ENCODE measurements around the gene C11orf91.
A peak's percentile ranks its signal among the peaks of the same experiment; 100 is the strongest.
"Not testable (repeated sequence)": the region's sequence is repeated elsewhere in the genome, so short reads cannot be mapped to it uniquely, and the experiment has no call there.

Gene C11orf91, protein sequence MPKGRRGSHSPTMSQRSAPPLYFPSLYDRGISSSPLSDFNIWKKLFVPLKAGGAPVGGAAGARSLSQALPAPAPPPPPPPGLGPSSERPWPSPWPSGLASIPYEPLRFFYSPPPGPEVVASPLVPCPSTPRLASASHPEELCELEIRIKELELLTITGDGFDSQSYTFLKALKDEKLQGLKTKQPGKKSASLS

DNA sequence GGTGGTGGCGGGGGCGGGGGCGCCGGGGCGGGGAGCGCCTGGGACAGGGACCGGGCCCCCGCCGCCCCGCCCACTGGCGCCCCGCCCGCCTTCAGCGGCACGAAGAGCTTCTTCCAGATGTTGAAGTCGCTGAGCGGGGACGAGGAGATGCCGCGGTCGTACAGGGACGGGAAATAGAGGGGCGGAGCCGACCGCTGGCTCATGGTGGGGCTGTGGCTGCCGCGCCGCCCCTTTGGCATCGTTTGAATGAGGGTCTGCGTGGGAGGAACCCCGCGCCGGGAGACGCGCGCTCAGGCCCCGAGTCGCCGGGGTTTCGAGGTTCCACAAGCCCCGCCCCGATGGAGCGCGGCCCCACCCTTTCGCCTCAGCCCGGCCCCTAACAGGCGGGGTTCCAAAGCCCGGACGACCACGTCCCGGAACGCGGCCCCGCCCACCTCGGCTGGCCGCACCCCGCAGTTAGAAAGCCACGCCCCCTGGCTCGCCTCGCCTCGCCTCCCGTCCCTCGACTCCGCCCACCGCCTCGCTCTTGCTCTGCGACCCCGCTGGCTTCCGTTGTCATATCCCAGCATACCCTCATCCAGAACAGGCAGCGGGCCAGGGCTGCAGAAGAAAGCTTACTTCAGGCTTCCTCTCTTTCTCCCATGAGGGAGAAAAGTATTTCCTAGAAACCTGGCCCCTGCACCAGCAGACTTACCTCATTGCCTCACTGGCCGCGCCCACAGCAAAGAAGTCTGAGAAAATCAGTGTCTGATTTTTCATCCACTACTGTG is at the start of gene C11orf91:
Gene C11orf91, minus strand, starts transcription at position 325 of the 770 bp plus-strand sequence. Its CDS starts 86 bp downstream, at position 239.
- peak; percentile 91 to 94 for DNase-seq (ENCODE audit: low read depth in 2 of 2)

DNA sequence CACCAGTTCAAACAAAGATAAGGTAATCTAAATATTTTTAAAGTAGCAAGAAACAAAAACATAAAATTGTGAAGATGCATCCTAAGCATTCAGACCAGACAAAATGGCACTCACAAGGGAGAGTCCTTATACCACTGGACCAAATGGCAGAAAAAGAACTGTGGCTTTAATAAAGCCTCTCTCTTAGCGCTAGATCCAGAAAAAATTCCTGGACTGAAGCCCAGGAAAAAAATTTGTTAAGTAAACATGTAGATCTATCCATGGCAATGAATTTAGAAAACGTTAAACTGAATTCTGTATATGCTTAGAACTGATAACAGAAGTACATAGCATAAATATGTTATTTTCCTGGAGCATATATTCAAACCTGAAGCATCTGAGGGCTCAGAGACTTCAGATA is 47.4 kb upstream of the C11orf91 start:
- no peak for DNase-seq (ENCODE audit: low read depth in 2 of 2)

GRCh38 chr11:33743291-33743690 is 42.7 kb upstream of the C11orf91 start:
- no peak for DNase-seq (ENCODE audit: low read depth in 2 of 2)

DNA sequence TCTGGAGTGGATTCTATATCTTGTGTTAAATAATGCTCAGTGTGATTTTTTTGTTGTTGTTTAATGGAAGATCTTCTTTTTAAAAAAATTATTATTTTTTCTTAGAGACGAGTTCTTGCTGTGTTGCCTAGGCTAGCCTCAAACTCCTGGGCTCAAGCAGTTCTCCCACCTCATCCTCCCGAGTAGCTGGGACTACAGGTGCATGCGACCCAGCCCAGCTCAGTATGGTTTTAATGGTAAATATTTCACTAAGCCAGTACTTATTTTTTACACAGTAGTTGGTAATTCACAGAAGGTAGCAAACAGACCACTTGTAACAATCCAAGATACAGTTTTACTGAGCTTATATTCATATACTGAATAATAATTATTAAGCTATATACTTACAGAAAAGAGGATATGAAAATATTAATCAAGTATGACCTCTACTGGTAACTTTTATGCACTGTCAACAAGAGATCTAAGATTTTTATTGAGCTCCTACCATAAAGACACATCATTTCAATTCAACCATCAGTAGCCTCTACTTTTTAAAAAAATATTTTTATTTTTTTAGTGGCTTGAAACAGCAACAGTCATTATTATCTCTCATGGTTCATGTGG is 41.7 kb upstream of the C11orf91 start:
- DNase-seq (ENCODE audit: low read depth in 2 of 2): no peak

GRCh38 chr11:33741806-33742205 is 41.2 kb upstream of the C11orf91 start:
- no peak for DNase-seq (ENCODE audit: low read depth in 2 of 2)

- no peak for DNase-seq (ENCODE audit: low read depth in 2 of 2)
Observed at GRCh38 chr11:33737362-33737821, 36.8 kb upstream of the C11orf91 start.

GRCh38 chr11:33736148-33736812 is 35.7 kb upstream of the C11orf91 start, which contains the start of gene CD59:
CD59 (minus strand) TSS chr11:33736423; CDS start chr11:33722445, 13,978 bp downstream.
- peak; percentile 90 for DNase-seq (ENCODE audit: low read depth in 2 of 2)

- DNase-seq (ENCODE audit: low read depth in 2 of 2): no peak
Observed at GRCh38 chr11:33735271-33736147, 34.9 kb upstream of the C11orf91 start.

DNA sequence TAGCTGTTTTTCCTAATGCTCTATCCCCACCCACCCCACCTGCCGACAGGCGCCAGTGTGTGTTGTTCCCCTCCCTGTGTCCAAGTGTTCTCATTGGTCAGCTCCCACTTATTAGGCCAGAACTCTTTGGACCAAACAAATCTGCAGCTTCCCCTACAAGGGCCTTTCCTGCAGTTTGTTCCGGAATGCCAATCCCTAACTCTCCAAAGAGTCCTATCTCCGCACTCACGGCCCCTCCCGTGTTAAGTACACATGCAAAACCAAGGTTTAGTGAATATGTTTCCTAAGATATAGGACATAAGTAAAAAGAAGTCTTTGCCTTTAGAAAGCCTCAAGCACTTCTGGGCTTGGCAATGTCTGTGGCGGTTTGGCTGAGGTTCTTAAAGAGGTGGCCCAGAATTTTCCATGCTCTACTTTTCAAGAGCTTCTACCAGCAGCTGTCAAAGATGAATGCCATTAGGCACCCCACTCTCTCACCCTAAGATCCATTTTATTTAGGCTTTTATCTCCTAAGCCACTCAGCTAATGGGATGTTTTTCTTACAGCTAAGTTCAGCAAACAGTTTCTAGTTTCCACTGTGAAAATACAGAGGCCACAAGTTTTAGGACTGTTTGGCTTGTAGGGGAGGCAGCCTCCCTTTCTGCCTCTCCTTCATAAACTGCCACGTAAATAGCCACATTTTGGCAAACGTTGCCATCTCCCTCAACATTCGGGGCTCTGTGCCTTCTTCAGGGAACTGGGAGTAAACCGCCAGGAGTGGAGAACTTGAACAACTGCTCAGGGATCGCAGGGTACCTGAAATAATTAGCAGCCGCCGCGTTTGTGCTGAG is 34.0 kb upstream of the C11orf91 start:
- DNase-seq (ENCODE audit: low read depth in 2 of 2): no peak

DNA sequence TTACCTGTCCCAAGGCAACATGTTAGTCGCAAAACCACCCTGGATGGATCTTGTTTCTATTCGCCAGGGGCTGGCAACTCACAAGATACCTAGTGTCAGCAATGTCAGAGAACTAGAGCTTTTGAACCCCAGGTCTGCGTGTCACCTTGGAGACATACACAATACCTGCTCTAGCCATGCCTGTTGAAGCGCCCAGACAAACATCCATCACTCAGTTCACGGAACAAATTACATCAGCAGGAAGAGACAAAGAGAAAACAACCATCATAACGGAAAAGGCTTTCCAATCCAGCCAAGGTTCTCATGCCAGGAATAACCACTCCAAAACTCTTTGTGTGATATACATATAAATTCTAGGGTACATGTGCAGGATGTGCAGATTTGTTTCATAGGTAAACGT is 33.4 kb upstream of the C11orf91 start:
- no peak for DNase-seq (ENCODE audit: low read depth in 2 of 2)

- DNase-seq (ENCODE audit: low read depth in 2 of 2): peak in 1 of 2 donors; percentile 35
Observed at GRCh38 chr11:33731723-33732531, 31.3 kb upstream of the C11orf91 start.

DNA sequence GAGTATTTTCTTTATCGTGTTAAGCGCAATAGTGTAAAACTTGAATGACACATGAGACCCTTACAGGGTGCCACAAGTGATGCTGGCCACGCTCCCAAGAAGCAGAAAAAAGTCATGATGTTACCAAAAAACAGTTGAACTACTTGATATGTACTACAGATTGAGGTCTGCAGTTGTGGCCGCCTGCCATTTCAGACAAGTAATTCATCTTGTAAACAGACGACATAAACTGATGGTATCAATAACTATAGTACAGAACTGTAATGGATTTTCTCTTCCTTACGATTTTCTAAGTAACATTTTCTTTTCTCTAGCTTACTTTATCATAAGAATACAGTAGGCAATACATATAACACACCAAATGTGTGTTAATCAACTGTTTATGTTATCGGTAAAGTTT is 30.1 kb upstream of the C11orf91 start:
- DNase-seq (ENCODE audit: low read depth in 2 of 2): no peak

DNA sequence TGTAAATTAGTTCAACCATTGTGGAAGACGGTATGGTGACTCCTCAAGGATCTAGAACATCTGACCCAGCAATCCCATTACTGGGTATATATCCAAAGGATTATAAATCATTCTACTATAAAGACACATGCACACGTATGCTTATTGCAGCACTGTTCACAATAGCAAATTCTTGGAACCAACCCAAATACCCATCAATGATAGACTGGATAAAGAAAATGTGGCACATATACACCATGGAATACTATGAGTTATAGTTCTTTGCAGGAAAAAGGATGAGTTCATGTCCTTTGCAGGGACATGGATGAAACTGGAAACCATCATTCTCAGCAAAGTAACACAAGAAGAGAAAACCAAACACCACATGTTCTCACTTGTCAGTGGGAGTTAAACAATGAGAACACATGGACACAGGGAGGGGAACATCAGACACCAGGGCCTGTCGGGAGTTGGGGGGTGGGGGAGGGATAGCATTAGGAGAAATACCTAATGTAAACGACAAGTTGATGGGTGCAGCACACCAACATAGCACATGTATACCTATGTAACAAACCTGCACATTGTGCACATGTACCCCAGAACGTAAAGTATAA is 28.5 kb upstream of the C11orf91 start:
- DNase-seq (ENCODE audit: low read depth in 2 of 2): not testable (repeated sequence)

DNA sequence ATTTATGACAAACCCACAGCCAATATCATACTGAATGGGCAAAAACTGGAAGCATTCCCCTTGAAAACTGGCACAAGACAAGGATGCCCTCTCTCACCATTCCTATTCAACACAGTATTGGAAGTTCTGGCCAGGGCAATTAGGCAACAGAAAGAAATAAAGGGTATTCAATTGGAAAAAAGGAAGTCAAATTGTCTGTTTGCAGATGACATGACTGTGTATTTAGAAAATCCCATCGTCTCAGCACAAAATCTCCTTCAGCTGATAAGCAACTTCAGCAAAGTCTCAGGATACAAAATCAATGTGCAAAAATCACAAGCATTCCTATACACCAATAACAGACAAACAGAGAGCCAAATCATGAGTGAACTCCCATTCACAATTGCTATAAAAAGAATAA is 26.9 kb upstream of the C11orf91 start:
- DNase-seq (ENCODE audit: low read depth in 2 of 2): not testable (repeated sequence)

GRCh38 chr11:33725496-33725895 is 24.9 kb upstream of the C11orf91 start:
- DNase-seq (ENCODE audit: low read depth in 2 of 2): no peak

GRCh38 chr11:33724644-33725035 is 24.0 kb upstream of the C11orf91 start:
- DNase-seq (ENCODE audit: low read depth in 2 of 2): no peak

- DNase-seq (ENCODE audit: low read depth in 2 of 2): no peak
Observed at GRCh38 chr11:33723238-33723881, 22.7 kb upstream of the C11orf91 start.

- DNase-seq (ENCODE audit: low read depth in 2 of 2): peak in 1 of 2 donors; percentile 66
Observed at GRCh38 chr11:33722590-33723234, 22.1 kb upstream of the C11orf91 start.

Data from stimulated activated CD4-positive, alpha-beta T cell treated with anti-CD3 and anti-CD28 coated beads, Interleukin-4, amount 100 ng/mL, for 48 hours (primary cell).